GM23338 (cell line): ENCODE data around the gene PCGF3. TPM values are rescaled to one million over a fixed set of nuclear protein-coding genes. Genes with fewer than 3 reads are reported as not detected.

ENCODE experiments used
- ATAC-seq: fragments of 200-7000 bp; cut with Tn5 transposase; 3 replicates; pipeline ENCODE4 v1.9.1; 2020
- DNase-seq: peaks from one replicate; pipeline ENCODE4 v3.0.0-alpha.2; 2015; ENCODE audit warnings: low spot score
- H2AFZ ChIP-seq: fragments of 200-600 bp; sonication (generic); 2 replicates; pipeline ENCODE4 v1.8.0; 2016; ENCODE audit warnings: antibody characterized with exemption, mild to moderate bottlenecking, moderate library complexity
- H3F3A ChIP-seq: fragments of 200-600 bp; sonication (generic); replicated peaks from 2 replicates; pipeline ENCODE4 v1.8.0; 2017; ENCODE audit warnings: antibody characterized with exemption, mixed run types, low read depth
- H3K27ac ChIP-seq: fragments of 200-600 bp; sonication (generic); 2 replicates; pipeline ENCODE4 v1.6.1; 2016; ENCODE audit warnings: low read depth
- H3K27me3 ChIP-seq: fragments of 200-600 bp; sonication (generic); 2 replicates; pipeline ENCODE4 v1.8.0; 2016; ENCODE audit warnings: mild to moderate bottlenecking, mixed run types, moderate library complexity; ENCODE audit not compliant: insufficient read depth
- H3K36me3 ChIP-seq: fragments of 200-600 bp; sonication (generic); 2 replicates; pipeline ENCODE4 v1.8.0; 2016; ENCODE audit warnings: mild to moderate bottlenecking; ENCODE audit not compliant: insufficient read depth
- H3K4me1 ChIP-seq: fragments of 200-600 bp; sonication (generic); 2 replicates; pipeline ENCODE4 v1.8.0; 2016; ENCODE audit warnings: mild to moderate bottlenecking, moderate library complexity; ENCODE audit not compliant: insufficient read depth
- H3K4me2 ChIP-seq: fragments of 200-600 bp; sonication (generic); 2 replicates; pipeline ENCODE4 v1.7.1; 2017; ENCODE audit warnings: mixed run types
- H3K4me3 ChIP-seq: fragments of 200-600 bp; sonication (generic); 2 replicates; pipeline ENCODE4 v1.6.1; 2016; ENCODE audit warnings: mixed run types
- H3K79me2 ChIP-seq: fragments of 200-600 bp; sonication (generic); replicated peaks from 2 replicates; pipeline ENCODE4 v1.8.0; 2017; ENCODE audit warnings: mild to moderate bottlenecking; ENCODE audit not compliant: insufficient read depth
- H3K9me2 ChIP-seq: fragments of 200-600 bp; sonication (generic); 2 replicates; pipeline ENCODE4 v1.8.0; 2017; ENCODE audit not compliant: insufficient read depth
- H4K20me1 ChIP-seq: fragments of 200-600 bp; sonication (generic); replicated peaks from 2 replicates; pipeline ENCODE4 v1.8.0; 2017; ENCODE audit warnings: mild to moderate bottlenecking; ENCODE audit not compliant: insufficient read depth
- H3K27ac Mint-ChIP-seq: 2 replicates; pipeline ENCODE4 v1.8.0; 2020; ENCODE audit warnings: inconsistent platforms, mild to moderate bottlenecking, moderate library complexity, mixed read lengths
- H3K27me3 Mint-ChIP-seq: 3 replicates; pipeline ENCODE4 v1.8.0; 2022; ENCODE audit warnings: low read depth, mild to moderate bottlenecking, moderate library complexity, mixed read lengths, inconsistent platforms; ENCODE audit not compliant: insufficient read depth, poor library complexity
- H3K36me3 Mint-ChIP-seq: 3 replicates; pipeline ENCODE4 v1.8.0; 2021; ENCODE audit warnings: low read depth, mild to moderate bottlenecking, inconsistent platforms, moderate library complexity, mixed read lengths
- H3K4me1 Mint-ChIP-seq: 3 replicates; pipeline ENCODE4 v1.8.0; 2020; ENCODE audit warnings: mild to moderate bottlenecking, inconsistent platforms, mixed read lengths
- H3K4me3 Mint-ChIP-seq: 3 replicates; pipeline ENCODE4 v1.8.0; 2021; ENCODE audit warnings: moderate library complexity, mild to moderate bottlenecking, inconsistent platforms, mixed read lengths
- H3K9me3 Mint-ChIP-seq: 3 replicates; pipeline ENCODE4 v1.8.0; 2020; ENCODE audit warnings: moderate library complexity, mild to moderate bottlenecking, inconsistent platforms, mixed read lengths
- CREB1 ChIP-seq: fragments of 250-450 bp; sonication (Bioruptor Pico); IDR thresholded peaks from 2 replicates; pipeline ENCODE4 v1.5.0; 2020; ENCODE audit warnings: low read depth, mild to moderate bottlenecking, moderate library complexity
- EZH2phosphoT487 ChIP-seq: fragments of 200-600 bp; sonication (generic); IDR thresholded peaks from one replicate; pipeline ENCODE4 v1.8.1; 2018; ENCODE audit warnings: antibody characterized with exemption; ENCODE audit not compliant: unreplicated experiment
- NANOG ChIP-seq: IDR thresholded peaks from 2 replicates; pipeline ENCODE4 v1.6.1; 2016; ENCODE audit warnings: antibody characterized with exemption, borderline replicate concordance
- POLR2AphosphoS5 ChIP-seq: IDR thresholded peaks from 2 replicates; pipeline ENCODE4 v1.6.1; 2016; ENCODE audit warnings: antibody characterized with exemption, low read depth
- STAT1 ChIP-seq: IDR thresholded peaks from one replicate; pipeline ENCODE4 v1.6.1; 2016; ENCODE audit warnings: antibody characterized with exemption; ENCODE audit not compliant: unreplicated experiment
- ZNF114 ChIP-seq: fragments of 250-450 bp; sonication (Bioruptor Pico); IDR thresholded peaks from 2 replicates; pipeline ENCODE4 v1.5.0; 2020; ENCODE audit warnings: mild to moderate bottlenecking, moderate library complexity
- ZNF331 ChIP-seq: fragments of 250-450 bp; sonication (Bioruptor Pico); IDR thresholded peaks from 2 replicates; pipeline ENCODE4 v1.5.0; 2020; ENCODE audit warnings: low read depth, mild to moderate bottlenecking, moderate library complexity
- polyA plus RNA-seq: library from polyadenylated mRNA; unstranded; fragments of >200 nt; fragmentation: Nextera tagmentation; extraction: Ambion mirVana; gene quantifications from 2 replicates; pipeline ENCODE4 v1.2.1, GENCODE V29; 2016
- total RNA-seq: library from RNA; depleted of rRNA; stranded (reverse); fragments of >200 nt; shearing (Covaris generic); gene quantifications from 2 replicates; pipeline ENCODE4 v1.2.3, GENCODE V29; 2014
- TF ChIP-seq, protein P1 (sequence below): fragments of 250-450 bp; sonication (Bioruptor Pico); IDR thresholded peaks from 2 replicates; pipeline ENCODE4 v1.5.0; 2020; ENCODE audit warnings: mild to moderate bottlenecking, moderate library complexity
- TF ChIP-seq, protein P2 (sequence below), 2 experiments: fragments of 200-600 bp in 1 of 2; sonication (generic) in 1 of 2; conservative IDR thresholded peaks; 2 replicates each; pipeline versions ENCODE4 v1.5.1 to v1.6.1; 2016 to 2017; ENCODE audit warnings: antibody characterized with exemption in 2 of 2, low read depth in 2 of 2, mild to moderate bottlenecking in 2 of 2, moderate library complexity in 1 of 2

PCGF3 gene
- total and polyA plus RNA-seq, 2 experiments from 2014 or later: 33.1 to 49.0 TPM

DNA sequence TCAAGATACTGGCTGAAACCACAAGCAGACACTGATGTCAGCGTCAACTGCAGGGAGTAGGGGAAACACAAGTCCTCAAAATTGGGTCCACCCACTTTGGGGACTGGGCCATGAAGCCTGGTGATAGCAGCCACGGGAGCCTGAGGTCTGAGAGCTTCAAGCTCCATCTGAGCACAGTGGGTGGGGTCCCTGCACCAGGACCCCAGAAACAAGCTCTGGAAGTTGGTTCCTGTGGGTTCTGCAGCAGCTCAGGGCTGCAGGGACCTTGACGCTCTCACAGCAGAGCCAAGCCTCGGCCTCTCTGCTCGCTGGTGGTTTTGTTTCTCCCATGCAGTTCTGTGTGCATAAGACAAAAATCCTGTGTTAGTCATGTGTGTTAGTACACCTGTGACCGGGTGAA lies 65.8 kb downstream of the PCGF3 start (continued):
- TF ChIP-seq, protein P1, sequence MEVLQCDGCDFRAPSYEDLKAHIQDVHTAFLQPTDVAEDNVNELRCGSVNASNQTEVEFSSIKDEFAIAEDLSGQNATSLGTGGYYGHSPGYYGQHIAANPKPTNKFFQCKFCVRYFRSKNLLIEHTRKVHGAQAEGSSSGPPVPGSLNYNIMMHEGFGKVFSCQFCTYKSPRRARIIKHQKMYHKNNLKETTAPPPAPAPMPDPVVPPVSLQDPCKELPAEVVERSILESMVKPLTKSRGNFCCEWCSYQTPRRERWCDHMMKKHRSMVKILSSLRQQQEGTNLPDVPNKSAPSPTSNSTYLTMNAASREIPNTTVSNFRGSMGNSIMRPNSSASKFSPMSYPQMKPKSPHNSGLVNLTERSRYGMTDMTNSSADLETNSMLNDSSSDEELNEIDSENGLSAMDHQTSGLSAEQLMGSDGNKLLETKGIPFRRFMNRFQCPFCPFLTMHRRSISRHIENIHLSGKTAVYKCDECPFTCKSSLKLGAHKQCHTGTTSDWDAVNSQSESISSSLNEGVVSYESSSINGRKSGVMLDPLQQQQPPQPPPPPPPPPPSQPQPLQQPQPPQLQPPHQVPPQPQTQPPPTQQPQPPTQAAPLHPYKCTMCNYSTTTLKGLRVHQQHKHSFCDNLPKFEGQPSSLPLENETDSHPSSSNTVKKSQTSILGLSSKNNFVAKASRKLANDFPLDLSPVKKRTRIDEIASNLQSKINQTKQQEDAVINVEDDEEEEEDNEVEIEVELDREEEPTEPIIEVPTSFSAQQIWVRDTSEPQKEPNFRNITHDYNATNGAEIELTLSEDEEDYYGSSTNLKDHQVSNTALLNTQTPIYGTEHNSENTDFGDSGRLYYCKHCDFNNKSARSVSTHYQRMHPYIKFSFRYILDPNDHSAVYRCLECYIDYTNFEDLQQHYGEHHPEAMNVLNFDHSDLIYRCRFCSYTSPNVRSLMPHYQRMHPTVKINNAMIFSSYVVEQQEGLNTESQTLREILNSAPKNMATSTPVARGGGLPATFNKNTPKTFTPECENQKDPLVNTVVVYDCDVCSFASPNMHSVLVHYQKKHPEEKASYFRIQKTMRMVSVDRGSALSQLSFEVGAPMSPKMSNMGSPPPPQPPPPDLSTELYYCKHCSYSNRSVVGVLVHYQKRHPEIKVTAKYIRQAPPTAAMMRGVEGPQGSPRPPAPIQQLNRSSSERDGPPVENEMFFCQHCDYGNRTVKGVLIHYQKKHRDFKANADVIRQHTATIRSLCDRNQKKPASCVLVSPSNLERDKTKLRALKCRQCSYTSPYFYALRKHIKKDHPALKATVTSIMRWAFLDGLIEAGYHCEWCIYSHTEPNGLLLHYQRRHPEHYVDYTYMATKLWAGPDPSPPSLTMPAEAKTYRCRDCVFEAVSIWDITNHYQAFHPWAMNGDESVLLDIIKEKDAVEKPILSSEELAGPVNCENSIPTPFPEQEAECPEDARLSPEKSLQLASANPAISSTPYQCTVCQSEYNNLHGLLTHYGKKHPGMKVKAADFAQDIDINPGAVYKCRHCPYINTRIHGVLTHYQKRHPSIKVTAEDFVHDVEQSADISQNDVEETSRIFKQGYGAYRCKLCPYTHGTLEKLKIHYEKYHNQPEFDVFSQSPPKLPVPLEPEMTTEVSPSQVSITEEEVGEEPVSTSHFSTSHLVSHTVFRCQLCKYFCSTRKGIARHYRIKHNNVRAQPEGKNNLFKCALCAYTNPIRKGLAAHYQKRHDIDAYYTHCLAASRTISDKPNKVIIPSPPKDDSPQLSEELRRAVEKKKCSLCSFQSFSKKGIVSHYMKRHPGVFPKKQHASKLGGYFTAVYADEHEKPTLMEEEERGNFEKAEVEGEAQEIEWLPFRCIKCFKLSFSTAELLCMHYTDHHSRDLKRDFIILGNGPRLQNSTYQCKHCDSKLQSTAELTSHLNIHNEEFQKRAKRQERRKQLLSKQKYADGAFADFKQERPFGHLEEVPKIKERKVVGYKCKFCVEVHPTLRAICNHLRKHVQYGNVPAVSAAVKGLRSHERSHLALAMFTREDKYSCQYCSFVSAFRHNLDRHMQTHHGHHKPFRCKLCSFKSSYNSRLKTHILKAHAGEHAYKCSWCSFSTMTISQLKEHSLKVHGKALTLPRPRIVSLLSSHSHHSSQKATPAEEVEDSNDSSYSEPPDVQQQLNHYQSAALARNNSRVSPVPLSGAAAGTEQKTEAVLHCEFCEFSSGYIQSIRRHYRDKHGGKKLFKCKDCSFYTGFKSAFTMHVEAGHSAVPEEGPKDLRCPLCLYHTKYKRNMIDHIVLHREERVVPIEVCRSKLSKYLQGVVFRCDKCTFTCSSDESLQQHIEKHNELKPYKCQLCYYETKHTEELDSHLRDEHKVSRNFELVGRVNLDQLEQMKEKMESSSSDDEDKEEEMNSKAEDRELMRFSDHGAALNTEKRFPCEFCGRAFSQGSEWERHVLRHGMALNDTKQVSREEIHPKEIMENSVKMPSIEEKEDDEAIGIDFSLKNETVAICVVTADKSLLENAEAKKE (CRISPR knock-in tag): no peak

DNA sequence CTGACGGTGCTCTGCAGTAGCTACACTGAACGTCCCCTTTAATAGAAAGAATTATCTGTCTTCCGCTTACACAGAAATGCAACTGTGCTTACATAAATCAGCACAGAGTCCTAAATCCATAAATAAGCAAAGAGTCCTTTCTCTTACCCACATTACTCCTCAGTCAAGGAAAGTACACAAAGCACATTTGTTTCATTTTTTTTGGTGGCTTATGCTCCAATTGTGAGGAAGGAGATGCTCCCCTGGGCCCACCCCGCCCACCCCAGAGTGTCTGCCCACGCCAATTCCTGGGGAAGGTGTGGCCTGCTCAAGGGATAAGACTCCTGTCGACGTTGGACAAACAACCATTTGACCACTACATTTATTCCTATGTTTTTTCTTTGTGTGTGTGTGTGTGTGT lies 66.5 kb downstream of the PCGF3 start:
- no peak overlapping the region for H3K4me3 ChIP-seq
- H3K27ac ChIP-seq: no peak overlapping the region
- no peak overlapping the region for H3K27ac Mint-ChIP-seq
- peaks cover 59% of the 10 kb centered on the region for H3K79me2 ChIP-seq
- no peaks in the 10 kb centered on the region for H3K9me2 ChIP-seq
- DNase-seq: no peak
- H3K9me3 Mint-ChIP-seq: peaks cover 9% of the 10 kb centered on the region
- no peak for ATAC-seq
- H3K4me1 ChIP-seq: peaks cover 7% of the 10 kb centered on the region
- H3K4me2 ChIP-seq: no peak overlapping the region
- H3K4me1 Mint-ChIP-seq: peaks cover 13% of the 10 kb centered on the region
- no peaks in the 10 kb centered on the region for H3K27me3 ChIP-seq
- H3K36me3 Mint-ChIP-seq: peaks cover 66% of the 10 kb centered on the region
- H2AFZ ChIP-seq: no peak overlapping the region
- peaks cover 23% of the 10 kb centered on the region; the same call in 1 of the 2 replicates for H3K36me3 ChIP-seq
- H3F3A ChIP-seq: peaks cover 32% of the 10 kb centered on the region
- no peak overlapping the region for H3K4me3 Mint-ChIP-seq
- peaks cover 65% of the 10 kb centered on the region for H4K20me1 ChIP-seq
- peaks cover 11% of the 10 kb centered on the region for H3K27me3 Mint-ChIP-seq
- TF ChIP-seq, protein P2, sequence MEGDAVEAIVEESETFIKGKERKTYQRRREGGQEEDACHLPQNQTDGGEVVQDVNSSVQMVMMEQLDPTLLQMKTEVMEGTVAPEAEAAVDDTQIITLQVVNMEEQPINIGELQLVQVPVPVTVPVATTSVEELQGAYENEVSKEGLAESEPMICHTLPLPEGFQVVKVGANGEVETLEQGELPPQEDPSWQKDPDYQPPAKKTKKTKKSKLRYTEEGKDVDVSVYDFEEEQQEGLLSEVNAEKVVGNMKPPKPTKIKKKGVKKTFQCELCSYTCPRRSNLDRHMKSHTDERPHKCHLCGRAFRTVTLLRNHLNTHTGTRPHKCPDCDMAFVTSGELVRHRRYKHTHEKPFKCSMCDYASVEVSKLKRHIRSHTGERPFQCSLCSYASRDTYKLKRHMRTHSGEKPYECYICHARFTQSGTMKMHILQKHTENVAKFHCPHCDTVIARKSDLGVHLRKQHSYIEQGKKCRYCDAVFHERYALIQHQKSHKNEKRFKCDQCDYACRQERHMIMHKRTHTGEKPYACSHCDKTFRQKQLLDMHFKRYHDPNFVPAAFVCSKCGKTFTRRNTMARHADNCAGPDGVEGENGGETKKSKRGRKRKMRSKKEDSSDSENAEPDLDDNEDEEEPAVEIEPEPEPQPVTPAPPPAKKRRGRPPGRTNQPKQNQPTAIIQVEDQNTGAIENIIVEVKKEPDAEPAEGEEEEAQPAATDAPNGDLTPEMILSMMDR (conservative IDR thresholded peaks at IDR 0.05; ENCODE audit: low read depth in 2 of 2): no peak
- TF ChIP-seq POLR2AphosphoS5 (no peak), STAT1 (no peak), NANOG (no peak), ZNF331 (CRISPR knock-in tag) (no peak), ZNF114 (CRISPR knock-in tag) (no peak), CREB1 (CRISPR knock-in tag) (no peak), EZH2phosphoT487 (no peak)
- TF ChIP-seq, protein P1 (CRISPR knock-in tag): no peak
